HepG2 (cell line): Measurements from ENCODE around the gene YAP1. TPM values are rescaled to one million over a fixed set of nuclear protein-coding genes. Genes with fewer than 3 reads are reported as not detected.
A peak's percentile ranks its signal among the peaks of the same experiment; 100 is the strongest.

Experiments
- ATAC-seq: fragments of 200-7000 bp; cut with Tn5 transposase; 3 replicates; pipeline ENCODE4 v1.9.1; 2020; ENCODE audit warnings: mild to moderate bottlenecking, moderate library complexity
- BruUV-seq: library from RNA; stranded (reverse); fragments of 400-500 nt; replicated peaks from 2 replicates; lab custom pipeline; 2021; lab: Mats Ljungman, UMichigan
- CTCF ChIA-PET: fragments of 300-600 bp; formaldehyde crosslinking; extraction: SDS; loops from one replicate; lab custom pipeline; 2021; ENCODE audit warnings: low total read pairs, inconsistent platforms, low intra/inter-chr PET ratio; lab: Yijun Ruan, JAX
- POLR2A ChIA-PET: fragments of 350-600 bp; sonication (Branson Sonifier 250); formaldehyde crosslinking; loops from one replicate; lab custom pipeline; 2020; ENCODE audit warnings: antibody characterized with exemption, inconsistent platforms; lab: Yijun Ruan, JAX
- DNase-seq: peaks from one replicate; pipeline ENCODE4 v3.0.0-alpha.2; 2015; ENCODE audit warnings: low spot score
- FAIRE-seq: peaks from 3 replicates; lab custom pipeline; 2011; peaks lifted over from hg19 to GRCh38; lab: Jason Lieb, UNC
- H2AFZ ChIP-seq: one replicate; pipeline ENCODE4 v1.6.1; 2011; ENCODE audit warnings: low read length, inconsistent platforms
- H3K27ac ChIP-seq: fragments of 300-600 bp; 3 replicates; pipeline ENCODE4 v1.8.0; 2011; ENCODE audit warnings: mixed run types, mild to moderate bottlenecking, mixed read lengths, low read length, inconsistent platforms; ENCODE audit not compliant: insufficient read depth; ENCODE audit errors: extremely low read length
- H3K27me3 ChIP-seq, 2 experiments: fragments of 200-600 bp in 1 of 2; 2 replicates in 1 of 2; 3 replicates in 1 of 2; pipeline versions ENCODE4 v1.6.0 to v1.8.0; 2011; ENCODE audit warnings: low read length in 2 of 2, mild to moderate bottlenecking in 2 of 2, moderate library complexity in 2 of 2, inconsistent platforms in 1 of 2; ENCODE audit not compliant: insufficient read depth in 2 of 2, control insufficient read depth in 1 of 2
- H3K36me3 ChIP-seq, 2 experiments: fragments of 200-600 bp in 1 of 2; replicated peaks in 1 of 2; 2 replicates in 1 of 2; 3 replicates in 1 of 2; pipeline versions ENCODE4 v1.5.1 to v1.8.0; 2011; ENCODE audit warnings: low read length in 2 of 2, inconsistent platforms in 1 of 2; ENCODE audit not compliant: insufficient read depth in 2 of 2, control insufficient read depth in 1 of 2
- H3K4me1 ChIP-seq: 2 replicates; pipeline ENCODE4 v1.5.1; 2012; ENCODE audit warnings: low read length, inconsistent platforms; ENCODE audit not compliant: insufficient read depth
- H3K4me2 ChIP-seq: 2 replicates; pipeline ENCODE4 v1.6.0; 2011; ENCODE audit warnings: low read depth, low read length, inconsistent platforms
- H3K4me3 ChIP-seq, 3 experiments: fragments of 200-600 bp in 1 of 3; sonication (generic), shearing (Covaris generic) in 1 of 3; replicated peaks in 1 of 3; 2 replicates each; pipeline ENCODE4 v1.5.1; 2011 to 2016; ENCODE audit warnings: low read length in 3 of 3, inconsistent platforms in 2 of 3, low read depth in 2 of 3, mild to moderate bottlenecking in 2 of 3, control low read depth in 1 of 3, mixed read lengths in 1 of 3; ENCODE audit not compliant: insufficient read depth in 1 of 3
- H3K79me2 ChIP-seq: one replicate; pipeline ENCODE4 v1.6.1; 2011; ENCODE audit warnings: low read length, inconsistent platforms; ENCODE audit not compliant: insufficient read depth
- H3K9ac ChIP-seq: 2 replicates; pipeline ENCODE4 v1.6.0; 2011; ENCODE audit warnings: mild to moderate bottlenecking, low read depth, low read length, inconsistent platforms; ENCODE audit not compliant: insufficient read depth
- H3K9me3 ChIP-seq: 2 replicates; pipeline ENCODE4 v1.5.1; 2012; ENCODE audit warnings: mild to moderate bottlenecking, low read length
- H4K20me1 ChIP-seq: 2 replicates; pipeline ENCODE4 v1.6.0; 2011; ENCODE audit warnings: inconsistent platforms, mild to moderate bottlenecking, low read length, moderate library complexity; ENCODE audit not compliant: insufficient read depth
- AFF4 ChIP-seq: sonication (generic); formaldehyde crosslinking; IDR thresholded peaks from 2 replicates; pipeline ENCODE4 v1.4.0; 2020; ENCODE audit warnings: missing genetic modification reagents
- ATRX ChIP-seq: sonication (generic); formaldehyde crosslinking; IDR thresholded peaks from 2 replicates; pipeline ENCODE4 v1.4.0; 2020; ENCODE audit warnings: missing genetic modification reagents, borderline replicate concordance
- HNRNPL ChIP-seq: fragments of 200-400 bp; formaldehyde crosslinking; IDR thresholded peaks from 2 replicates; pipeline ENCODE4 v1.6.1; 2017; ENCODE audit warnings: mild to moderate bottlenecking, low read depth, low read length
- SMAD3 ChIP-seq: sonication (generic); formaldehyde crosslinking; IDR thresholded peaks from 2 replicates; pipeline ENCODE4 v1.4.0; 2020; ENCODE audit warnings: missing genetic modification reagents
- WGBS: methylation state at CpG from one replicate; pipeline ENCODE4 v1.1.6; 2017; ENCODE audit warnings: low lambda C conversion rate; 5-methylcytosine and 5-hydroxymethylcytosine counted together
- in situ Hi-C: cut with HindIII; loops from 2 replicates; pipeline ENCODE4 v1.10.0; 2017; ENCODE audit warnings: low pct_unique_long_range_greater_than_20kb; ENCODE audit not compliant: extremely low pct_ligation_motif_present
- intact Hi-C: fragments of 100-400 bp; cut with micrococcal nuclease; formaldehyde crosslinking; loops from one replicate; pipeline ENCODE4 v1.10.0; 2022; ENCODE audit not compliant: unreplicated experiment
- polyA plus RNA-seq, 8 experiments: library from polyadenylated mRNA; depleted of rRNA in 3 of 8; stranded (reverse) in 7 of 8; unstranded in 1 of 8; fragments of >200 nt; fragmentation: Illumina TruSeq in 4 of 8; extraction: Trizol in 4 of 8; gene quantifications; 2 replicates each; pipeline versions ENCODE4 v1.2.1 to v1.2.3, GENCODE V29; 2011 to 2016; ENCODE audit warnings: low read depth in 4 of 8, missing spikeins in 1 of 8, mixed read lengths in 1 of 8; ENCODE audit not compliant: insufficient read depth in 1 of 8
- total RNA-seq, 5 experiments: library from RNA; depleted of rRNA; stranded (reverse); fragments of >200 nt; fragmentation: Illumina TruSeq; extraction: Trizol; gene quantifications; 2 replicates each; pipeline ENCODE4 v1.2.3, GENCODE V29; 2016; ENCODE audit warnings: low read depth in 1 of 5
- TF ChIP-seq, protein P1 (sequence below): sonication (generic); formaldehyde crosslinking; IDR thresholded peaks from 2 replicates; pipeline ENCODE4 v1.5.1; 2020; ENCODE audit warnings: missing genetic modification reagents, mild to moderate bottlenecking, borderline replicate concordance

YAP1 gene
- total and polyA plus RNA-seq, 2 of the 13 experiments (the other 11 are each of a cell fraction or from before 2014, with no cell fraction given), result 59.5 to 91.0 TPM

DNA sequence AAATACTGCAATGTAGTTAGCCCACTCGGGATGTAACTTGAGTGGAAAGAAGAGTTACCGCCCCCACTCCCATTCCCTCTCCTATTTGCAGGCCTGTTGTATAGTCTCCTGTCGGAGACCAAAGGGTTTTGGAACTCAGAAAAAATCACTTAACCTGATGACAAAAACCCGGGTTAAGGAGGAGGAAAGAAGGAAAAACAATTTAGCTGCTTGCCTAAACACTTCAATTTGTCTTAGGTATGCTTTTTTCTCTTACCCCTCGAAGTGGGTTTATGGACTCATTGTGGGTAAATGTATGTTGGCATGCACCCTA lies 2.2 kb downstream of the YAP1 start:
- intact Hi-C loops, result loop anchor here (5.0 to 10.0 kb wide), 4 partner anchors 105 to 492 kb away; partner anchors contain the start of genes ANGPTL5 and CEP126
- peak overlapping the region; percentile 88 to 97 (median 93) for H3K4me3 ChIP-seq
- no peak for DNase-seq
- peak overlapping the region; percentile 91 for H3K4me2 ChIP-seq
- peak overlapping the region; percentile 93 for H3K9ac ChIP-seq
- no peak for FAIRE-seq
- TF ChIP-seq, protein P1, sequence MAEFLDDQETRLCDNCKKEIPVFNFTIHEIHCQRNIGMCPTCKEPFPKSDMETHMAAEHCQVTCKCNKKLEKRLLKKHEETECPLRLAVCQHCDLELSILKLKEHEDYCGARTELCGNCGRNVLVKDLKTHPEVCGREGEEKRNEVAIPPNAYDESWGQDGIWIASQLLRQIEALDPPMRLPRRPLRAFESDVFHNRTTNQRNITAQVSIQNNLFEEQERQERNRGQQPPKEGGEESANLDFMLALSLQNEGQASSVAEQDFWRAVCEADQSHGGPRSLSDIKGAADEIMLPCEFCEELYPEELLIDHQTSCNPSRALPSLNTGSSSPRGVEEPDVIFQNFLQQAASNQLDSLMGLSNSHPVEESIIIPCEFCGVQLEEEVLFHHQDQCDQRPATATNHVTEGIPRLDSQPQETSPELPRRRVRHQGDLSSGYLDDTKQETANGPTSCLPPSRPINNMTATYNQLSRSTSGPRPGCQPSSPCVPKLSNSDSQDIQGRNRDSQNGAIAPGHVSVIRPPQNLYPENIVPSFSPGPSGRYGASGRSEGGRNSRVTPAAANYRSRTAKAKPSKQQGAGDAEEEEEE (CRISPR knock-in tag), result no peak
- TF ChIP-seq HNRNPL (0 out of 2 replicates have a peak, but pooled peaks have one; percentile 34), SMAD3 (0 out of 2 replicates have a peak, but pooled peaks have one; percentile 7), ATRX (no peak), AFF4 (peak; percentile 76; the same call in 1 of the 2 replicates)
- ATAC-seq, result no peak
- peak overlapping the region; percentile 98 for H3K27ac ChIP-seq
- no peaks in the 10 kb centered on the region for H3K9me3 ChIP-seq
- ChIA-PET CTCF (no interaction called here), POLR2A (no interaction called here)
- H3K36me3 ChIP-seq, result peaks cover 0 to 3% of the 10 kb centered on the region in 2 experiments; a peak in 1 of 5 replicates
- H2AFZ ChIP-seq, result no peak overlapping the region
- peaks cover 72% of the 10 kb centered on the region for H3K79me2 ChIP-seq
- H3K4me1 ChIP-seq, result peaks cover 55% of the 10 kb centered on the region
- peaks cover 5% of the 10 kb centered on the region; the same call in 1 of the 2 replicates for H4K20me1 ChIP-seq
- H3K27me3 ChIP-seq, result no peaks in the 10 kb centered on the region; a peak in 1 of 5 replicates
- no TSS peak for BruUV-seq
- 0% methylated on average over 5 of the region's 5 CpGs for WGBS
- in situ Hi-C loops, result no loop called here
